ENCODE measurements around the gene WAPL.
"Not testable (repeated sequence)": the region's sequence is repeated elsewhere in the genome, so short reads cannot be mapped to it uniquely, and the experiment has no call there.

WAPL gene

DNA sequence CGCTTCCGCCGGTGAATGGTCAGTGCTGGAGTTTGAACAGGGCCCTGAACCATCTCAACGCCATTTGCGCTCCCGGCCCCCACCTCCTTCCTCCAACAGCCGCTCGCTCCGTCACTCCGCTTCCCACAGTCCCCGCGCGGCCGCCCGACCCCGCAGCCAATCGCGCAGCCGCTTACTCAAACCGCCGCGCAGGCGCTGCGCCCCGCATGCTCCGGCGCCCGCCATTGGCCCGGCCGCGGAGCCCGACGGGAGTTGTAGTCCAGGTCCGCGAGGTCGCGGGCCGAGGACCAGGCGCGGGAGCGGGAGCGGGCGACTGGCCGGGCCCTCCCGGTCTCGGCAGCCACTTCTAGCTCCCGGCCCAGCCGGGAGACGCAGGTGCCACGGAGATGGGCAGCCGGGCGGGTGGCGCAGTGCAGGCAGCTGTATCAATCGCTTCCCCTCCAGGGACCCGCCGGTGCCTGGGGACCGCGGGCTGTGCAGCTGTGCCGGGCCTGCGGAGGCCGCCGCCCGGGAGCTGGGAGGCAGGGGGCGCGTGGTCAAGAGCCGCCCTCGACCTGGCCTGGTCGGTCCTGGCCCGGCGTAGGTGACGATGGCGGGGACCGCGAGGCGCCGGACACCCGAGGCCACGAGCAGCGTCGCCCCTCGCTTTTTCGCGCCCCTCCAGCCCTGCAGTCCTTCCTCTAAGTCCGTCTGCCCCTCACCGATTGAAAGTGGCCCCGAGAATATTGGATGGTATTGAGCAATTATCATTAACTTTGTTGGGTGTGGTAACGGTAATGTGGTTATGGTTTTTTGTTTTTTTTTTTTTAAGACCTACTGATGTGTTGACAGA lies at the start of gene WAPL:
TSS of gene WAPL (minus strand) at position 115 of the 832 bp plus-strand sequence. CDS start 3,723 bp downstream, outside the sequence.
- DNase-seq (ENCODE audit: extremely low read depth in 1 of 2, low read depth in 1 of 2) = peak; percentile 81 to 92

GRCh38 chr10:86569335-86569734 lies 47.7 kb upstream of the WAPL start:
- no peak for DNase-seq (ENCODE audit: extremely low read depth in 1 of 2, low read depth in 1 of 2)

GRCh38 chr10:86566518-86566917 lies 44.9 kb upstream of the WAPL start:
- DNase-seq (ENCODE audit: extremely low read depth in 1 of 2, low read depth in 1 of 2) = not testable (repeated sequence)

GRCh38 chr10:86563338-86563737 lies 41.7 kb upstream of the WAPL start:
- DNase-seq (ENCODE audit: extremely low read depth in 1 of 2, low read depth in 1 of 2) = not testable (repeated sequence)

GRCh38 chr10:86558695-86559094 lies 37.1 kb upstream of the WAPL start:
- DNase-seq (ENCODE audit: extremely low read depth in 1 of 2, low read depth in 1 of 2) = not testable (repeated sequence)

DNA sequence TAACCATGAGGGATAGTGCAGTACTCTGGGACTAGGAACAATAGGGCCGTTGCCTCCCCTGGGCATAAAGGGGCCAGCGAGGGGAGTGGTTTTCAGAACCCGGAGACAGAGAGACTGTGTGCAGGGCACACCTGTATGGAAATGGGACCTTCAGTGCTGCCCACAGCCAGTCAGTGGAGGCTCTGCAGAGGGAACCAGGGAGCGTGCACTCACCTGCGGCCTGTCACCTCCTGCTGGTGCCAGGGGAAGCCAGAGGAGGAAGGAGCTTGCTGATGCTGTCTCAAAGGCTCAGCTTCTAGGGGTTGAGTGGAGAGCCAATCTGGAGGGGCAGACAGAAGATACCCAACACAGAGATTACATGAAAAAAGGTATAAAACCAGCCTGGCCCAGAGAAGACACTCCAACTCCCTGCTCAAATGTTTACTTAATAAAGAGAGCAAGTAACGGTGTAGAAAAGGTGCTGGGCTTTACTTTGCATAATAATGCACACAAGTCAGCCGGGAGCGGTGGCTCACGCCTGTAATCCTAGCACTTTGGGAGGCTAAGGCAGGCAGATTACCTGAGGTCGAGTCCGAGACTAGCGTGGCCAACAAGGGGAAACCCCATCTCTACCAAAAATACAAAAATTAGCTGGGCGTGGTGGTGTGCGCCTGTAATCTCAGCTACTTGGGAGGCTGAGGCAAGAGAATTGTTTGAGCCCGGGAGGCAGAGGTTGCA lies 35.5 kb upstream of the WAPL start:
- DNase-seq (ENCODE audit: extremely low read depth in 1 of 2, low read depth in 1 of 2) = no peak

DNA sequence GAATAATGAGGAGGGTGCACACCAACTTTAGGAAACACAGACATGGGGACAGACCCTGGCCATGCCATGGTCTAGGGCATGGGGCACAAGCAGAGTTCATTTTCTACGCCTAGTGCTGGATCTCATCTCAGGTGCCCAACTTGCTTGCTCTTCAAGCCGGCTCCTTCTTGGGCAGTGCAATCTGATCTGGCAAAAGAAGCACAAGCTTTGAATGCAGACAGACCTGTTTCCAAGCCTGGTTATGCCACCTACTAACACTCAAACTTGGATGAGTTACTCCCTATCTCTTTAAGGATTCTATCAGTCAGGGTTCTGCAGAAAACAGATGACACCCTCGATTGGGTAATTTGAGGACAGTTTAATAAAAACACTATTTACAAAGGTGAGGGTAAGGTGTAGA lies 34.9 kb upstream of the WAPL start:
- DNase-seq (ENCODE audit: extremely low read depth in 1 of 2, low read depth in 1 of 2) = no peak

DNA sequence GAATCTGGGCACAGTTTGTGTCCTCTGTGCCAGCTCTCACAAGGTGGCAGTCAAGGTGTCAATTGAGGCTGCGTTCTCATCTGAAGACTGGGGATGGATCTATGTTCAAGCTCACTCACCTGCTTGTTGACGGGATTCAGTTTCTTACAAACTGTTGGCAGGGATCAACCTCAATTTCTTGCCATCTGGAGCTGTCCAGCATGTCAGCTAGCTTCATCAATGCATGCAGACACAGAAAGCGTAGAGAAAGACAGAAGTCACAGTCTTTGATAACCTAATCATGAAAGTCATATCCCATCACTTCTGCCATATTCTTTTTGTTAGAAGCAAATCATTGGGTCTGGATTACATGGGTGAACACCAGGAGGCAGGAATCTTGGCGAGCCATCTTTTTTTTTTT lies 32.0 kb upstream of the WAPL start:
- DNase-seq (ENCODE audit: extremely low read depth in 1 of 2, low read depth in 1 of 2) = no peak

DNA sequence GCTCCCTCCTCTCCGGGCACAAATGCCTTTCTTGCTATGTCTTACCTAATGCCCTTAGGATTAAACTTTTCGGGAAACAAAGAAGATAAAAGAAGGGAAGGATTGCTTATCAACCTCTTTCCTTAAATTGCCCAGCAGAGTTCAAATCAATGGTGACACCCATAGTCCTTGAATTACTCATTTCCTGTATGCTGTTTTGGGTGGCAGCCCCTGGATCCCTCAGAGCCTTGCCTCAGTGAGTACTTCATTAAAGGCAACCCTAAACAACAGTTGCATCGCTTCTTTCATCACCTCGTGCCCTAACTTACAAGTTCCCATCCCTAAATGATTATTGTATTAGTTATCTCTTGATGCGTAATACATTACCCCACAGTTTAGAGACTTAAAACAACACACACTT lies 31.6 kb upstream of the WAPL start:
- no peak for DNase-seq (ENCODE audit: extremely low read depth in 1 of 2, low read depth in 1 of 2)

DNA sequence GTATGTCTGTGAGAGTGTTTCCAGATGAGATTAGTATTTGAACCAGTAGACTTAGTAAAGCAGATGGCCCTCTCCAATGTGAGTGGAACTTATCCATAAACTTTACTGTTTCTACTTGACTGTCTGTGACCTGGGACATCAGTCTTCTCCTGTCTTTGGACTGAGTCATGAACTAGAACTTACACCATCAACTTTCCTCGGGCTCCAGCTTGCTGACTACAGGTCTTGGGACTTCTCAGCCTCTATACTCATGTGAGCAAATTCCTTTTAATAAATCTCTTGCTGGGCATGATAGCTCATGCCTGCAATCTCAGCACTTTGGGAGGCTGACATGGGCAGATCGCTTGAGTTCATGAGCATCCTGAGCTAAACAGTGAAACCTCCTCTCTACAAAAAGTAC lies 25.7 kb upstream of the WAPL start:
- DNase-seq (ENCODE audit: extremely low read depth in 1 of 2, low read depth in 1 of 2) = no peak

DNA sequence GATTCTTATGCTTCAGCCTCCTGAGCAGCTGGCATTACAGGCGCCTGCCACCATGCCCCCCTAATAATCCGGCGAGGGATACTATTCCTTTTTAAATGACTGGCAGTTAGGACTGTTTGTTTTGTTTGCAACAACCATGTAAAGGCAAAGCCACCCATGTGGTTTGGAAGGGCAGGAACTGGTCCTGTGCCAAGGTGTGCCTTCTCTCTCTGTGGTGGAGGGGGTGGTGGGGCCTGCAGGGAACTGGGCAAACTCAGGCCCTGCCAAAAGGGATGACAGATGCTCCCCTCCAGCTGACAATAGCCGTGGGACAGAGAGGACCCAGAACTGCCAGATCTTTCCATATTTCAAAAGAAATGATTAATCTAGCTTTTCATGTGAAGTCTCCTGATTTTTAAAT lies 23.5 kb upstream of the WAPL start:
- DNase-seq (ENCODE audit: extremely low read depth in 1 of 2, low read depth in 1 of 2) = no peak

DNA sequence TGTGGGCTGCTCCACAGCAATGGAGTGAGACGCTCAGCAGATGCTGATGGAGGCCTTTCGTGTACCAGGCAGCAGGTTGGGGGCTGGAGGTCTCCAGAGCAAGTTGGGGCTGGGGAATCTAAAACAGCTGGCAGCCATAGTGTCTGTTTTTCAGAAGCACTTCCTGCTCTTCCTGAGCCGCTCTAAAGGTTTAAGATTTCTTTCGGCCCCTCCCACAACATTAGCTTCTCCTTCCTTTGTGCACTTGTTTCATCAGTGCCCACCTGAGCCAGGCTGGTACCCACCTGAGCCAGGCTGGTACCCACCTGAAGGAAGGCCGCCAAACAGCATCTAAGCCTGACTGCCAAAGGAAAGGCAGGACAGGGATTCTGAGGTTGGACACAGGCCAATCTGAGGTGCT lies 18.4 kb upstream of the WAPL start:
- DNase-seq (ENCODE audit: extremely low read depth in 1 of 2, low read depth in 1 of 2) = no peak

DNA sequence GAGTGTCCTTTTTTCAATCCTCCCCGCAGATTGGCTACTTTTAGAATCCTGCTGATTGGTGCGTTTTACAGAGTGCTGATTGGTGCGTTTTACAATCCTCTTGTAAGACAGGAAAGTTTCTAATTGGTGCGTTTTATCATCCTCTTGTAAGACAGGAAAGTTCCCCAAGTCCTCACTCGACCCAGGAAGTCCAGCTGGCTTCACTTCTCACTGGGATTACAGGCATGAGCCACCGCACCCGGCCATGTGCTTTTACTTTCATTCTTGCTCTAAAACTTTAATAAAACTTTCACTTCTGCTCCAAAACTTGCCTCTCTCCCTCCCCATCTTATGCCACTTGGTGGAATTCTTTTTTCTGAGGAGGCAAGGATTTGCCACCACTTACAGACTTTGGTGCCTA lies 17.0 kb upstream of the WAPL start:
- DNase-seq (ENCODE audit: extremely low read depth in 1 of 2, low read depth in 1 of 2) = no peak

DNA sequence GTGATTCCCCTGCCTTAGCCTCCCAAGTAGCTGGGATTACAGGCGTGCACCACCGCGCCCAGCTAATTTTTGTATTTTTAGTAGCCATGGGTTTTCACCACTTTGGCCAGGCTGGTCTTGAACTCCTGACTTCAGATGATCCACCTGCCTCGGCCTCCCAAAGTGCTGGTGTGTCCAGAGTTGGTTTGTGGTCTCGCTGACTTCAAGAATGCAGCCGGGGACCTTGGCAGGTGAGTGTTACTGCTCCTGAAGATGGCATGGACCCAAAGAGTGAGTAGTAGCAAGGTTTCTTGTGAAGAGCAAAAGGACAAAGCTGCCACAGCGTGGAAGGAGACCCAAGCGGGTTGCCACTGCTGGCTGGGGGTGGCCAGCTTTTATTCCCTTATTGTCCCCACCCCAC lies 16.4 kb upstream of the WAPL start:
- not testable (repeated sequence) for DNase-seq (ENCODE audit: extremely low read depth in 1 of 2, low read depth in 1 of 2)

GRCh38 chr10:86536294-86536861 lies 14.8 kb upstream of the WAPL start:
- DNase-seq (ENCODE audit: extremely low read depth in 1 of 2, low read depth in 1 of 2) = peak; percentile 20 to 29

- DNase-seq (ENCODE audit: extremely low read depth in 1 of 2, low read depth in 1 of 2) = no peak
Measured at GRCh38 chr10:86535132-86535882, 13.7 kb upstream of the WAPL start.

DNA sequence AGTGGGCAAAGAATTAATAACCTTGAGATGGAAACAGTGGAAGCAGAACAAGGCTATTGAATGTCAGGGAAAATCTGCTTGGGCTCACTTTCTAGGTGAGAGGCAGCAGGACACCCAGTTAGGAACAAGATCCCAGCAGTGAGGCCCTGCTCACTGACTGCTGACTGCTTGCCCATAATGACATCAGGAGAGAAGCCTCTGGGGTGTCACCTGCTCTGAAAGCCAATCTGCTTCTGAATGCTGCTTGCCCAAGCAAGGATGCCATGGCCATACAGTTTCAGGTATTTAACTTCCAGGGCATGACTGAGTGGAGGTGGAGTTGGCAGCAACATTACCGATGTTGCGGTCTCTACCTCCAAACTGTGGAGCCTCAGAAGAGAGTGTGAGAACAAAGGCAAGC lies 11.7 kb upstream of the WAPL start:
- DNase-seq (ENCODE audit: extremely low read depth in 1 of 2, low read depth in 1 of 2) = no peak

- DNase-seq (ENCODE audit: extremely low read depth in 1 of 2, low read depth in 1 of 2) = not testable (repeated sequence)
Measured at GRCh38 chr10:86528736-86529135, 7.1 kb upstream of the WAPL start.

DNA sequence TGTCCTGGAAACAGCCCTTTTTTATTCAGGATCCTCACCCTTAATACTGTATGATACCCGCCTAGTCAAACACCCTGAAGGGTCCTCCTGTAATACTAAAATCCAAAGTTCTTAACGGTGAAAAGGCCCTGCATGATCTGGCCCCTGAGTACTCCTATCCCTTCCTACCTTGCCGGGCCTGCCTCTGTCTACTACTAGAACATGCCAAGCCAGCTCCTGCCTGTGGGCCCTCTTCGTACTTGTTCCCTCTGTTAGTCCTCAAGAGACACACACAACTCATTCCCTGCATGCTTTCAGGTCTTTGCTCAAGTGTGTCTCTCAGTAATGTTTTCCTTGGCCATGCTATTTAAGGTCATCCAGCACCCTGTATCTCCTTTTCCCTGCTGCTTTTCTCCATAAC lies 5.0 kb upstream of the WAPL start:
- no peak for DNase-seq (ENCODE audit: extremely low read depth in 1 of 2, low read depth in 1 of 2)

GRCh38 chr10:86525713-86526112 lies 4.1 kb upstream of the WAPL start:
- not testable (repeated sequence) for DNase-seq (ENCODE audit: extremely low read depth in 1 of 2, low read depth in 1 of 2)

Data from activated CD8-positive, alpha-beta memory T cell treated with anti-CD3 and anti-CD28 coated beads for 1 hour (primary cell).